HG02870 (cell line): ENCODE results near the gene CHST3.
"Not testable (repeated sequence)": the region's sequence is repeated elsewhere in the genome, so short reads cannot be mapped to it uniquely, and the experiment has no call there.

Experiments
- ATAC-seq: cut with Tn5 transposase; IDR thresholded peaks from one replicate; pipeline ENCODE4 v1.9.1; 2021; ENCODE audit warnings: mild to moderate bottlenecking, moderate library complexity; ENCODE audit not compliant: unreplicated experiment

The CHST3 gene

DNA sequence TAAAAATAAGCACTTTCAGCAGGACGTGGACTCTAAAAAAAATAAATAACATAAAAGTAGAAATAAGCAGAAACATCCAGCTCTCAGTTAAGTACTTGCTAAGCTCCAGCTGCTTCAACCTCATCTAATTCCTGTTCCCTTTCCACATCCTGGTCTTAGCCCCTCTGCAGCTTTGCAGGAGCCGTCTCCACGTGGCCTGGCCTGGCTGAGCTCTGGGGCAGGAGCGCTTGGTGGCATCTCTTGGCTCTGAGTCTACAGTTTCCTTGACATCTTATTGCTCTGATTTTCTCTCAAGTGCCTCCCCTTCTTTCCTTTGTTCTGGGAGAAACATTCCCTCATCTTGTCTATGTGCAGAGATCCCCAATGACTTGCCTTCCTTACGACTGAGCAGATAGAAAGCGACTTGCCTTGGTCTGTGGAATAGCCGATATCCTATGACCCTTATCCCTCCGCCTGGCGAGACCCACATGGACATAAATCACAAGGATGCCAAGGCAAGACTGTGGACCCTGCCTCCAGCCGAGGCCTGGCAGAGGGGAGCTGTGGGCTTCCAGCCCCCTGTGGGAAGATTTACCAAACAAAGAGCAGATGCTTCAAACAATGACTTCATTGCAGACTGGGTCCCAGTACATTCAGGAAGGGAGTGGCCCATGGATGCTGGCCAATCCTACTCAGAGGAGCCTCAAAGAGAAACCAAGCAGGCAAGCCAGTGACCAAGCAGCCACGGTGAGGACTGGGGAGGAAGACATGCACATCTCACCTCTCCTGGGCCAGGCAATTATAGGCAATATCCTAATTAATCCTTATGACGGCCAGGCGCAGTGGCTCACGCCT, 62.3 kb downstream of the CHST3 start:
- ATAC-seq, result no peak

DNA sequence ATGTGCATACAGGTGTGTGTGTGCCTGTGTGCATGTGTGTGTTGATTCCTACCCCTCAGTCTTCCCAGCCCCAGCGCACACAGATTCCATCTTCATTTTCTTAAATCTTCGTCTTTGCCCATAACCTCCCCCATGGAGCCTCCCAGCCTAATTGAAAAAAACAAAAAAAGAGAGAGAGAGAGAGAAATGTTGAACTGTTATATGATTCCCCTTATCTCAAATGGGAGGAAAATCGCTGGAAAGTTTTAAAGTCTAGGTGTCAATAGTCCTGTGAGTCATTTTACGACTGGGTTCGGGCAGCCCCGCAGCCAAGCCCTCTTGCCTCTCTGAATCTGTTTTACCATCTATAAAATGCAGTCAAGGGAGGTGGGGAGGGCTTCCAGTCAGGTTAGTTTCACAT, 63.3 kb downstream of the CHST3 start:
- no peak for ATAC-seq

DNA sequence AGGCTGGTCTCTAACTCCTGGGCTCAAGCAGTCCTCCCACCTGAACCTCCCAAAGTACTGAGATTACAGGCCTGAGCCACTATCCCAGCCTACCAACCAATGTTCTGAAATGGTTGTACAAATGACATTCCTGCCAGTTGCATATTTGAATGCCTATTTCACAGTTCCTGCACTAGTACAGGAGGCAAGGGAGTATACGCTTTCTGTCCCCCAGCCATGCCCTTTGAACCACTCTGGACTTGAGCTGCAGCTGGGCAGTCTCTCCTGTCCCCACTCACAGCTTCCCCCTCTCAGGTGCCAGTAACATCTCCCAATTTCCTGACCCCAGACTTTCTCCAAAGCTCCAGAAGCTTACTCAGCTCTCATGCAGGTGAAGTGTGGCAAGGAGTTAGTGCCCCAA, 65.2 kb downstream of the CHST3 start:
- ATAC-seq, result no peak

- no peak for ATAC-seq
Observed at GRCh38 chr10:72030762-72031543, 66.8 kb downstream of the CHST3 start.

DNA sequence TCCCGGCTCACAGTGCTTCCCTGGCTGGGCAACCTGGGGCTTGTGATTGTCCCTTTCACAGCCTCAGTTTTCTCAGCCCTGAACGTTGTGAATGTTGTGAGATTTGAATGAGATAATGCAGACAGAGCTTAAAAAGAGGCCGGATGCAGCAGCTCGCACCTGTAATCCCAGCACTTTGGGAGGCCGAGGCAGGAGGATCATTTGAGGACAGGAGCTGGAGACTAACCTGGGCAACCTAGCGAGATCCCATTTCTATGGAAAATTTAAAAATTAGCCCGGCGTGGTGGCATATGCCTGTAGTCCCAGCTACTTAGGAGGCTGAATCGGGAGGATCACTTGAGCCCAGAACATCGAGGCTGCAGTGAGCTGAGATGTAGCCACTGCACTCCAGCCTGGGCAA, 67.5 kb downstream of the CHST3 start:
- no peak for ATAC-seq

GRCh38 chr10:72032409-72033162, 68.4 kb downstream of the CHST3 start:
- ATAC-seq, result not testable (repeated sequence)

GRCh38 chr10:72034040-72034499, 69.9 kb downstream of the CHST3 start:
- no peak for ATAC-seq

DNA sequence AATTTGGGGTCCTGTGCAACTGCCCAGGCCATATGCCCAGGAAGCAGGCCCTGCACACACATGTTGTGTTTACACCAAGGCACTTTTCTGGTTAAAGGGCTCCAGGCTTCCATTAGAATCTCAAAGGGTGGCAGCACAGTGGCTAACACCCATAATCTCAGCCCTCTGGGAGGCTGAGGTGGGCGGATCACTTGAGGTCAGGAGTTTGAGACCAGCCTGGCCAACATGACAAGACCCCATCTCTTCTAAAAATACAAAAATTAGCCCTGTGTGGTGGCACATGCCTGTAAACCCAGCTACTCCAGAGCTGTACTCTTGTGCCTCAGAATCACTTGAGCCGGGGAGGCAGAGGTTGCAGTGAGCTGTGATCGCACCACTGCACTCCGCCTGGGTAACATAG, 70.6 kb downstream of the CHST3 start:
- no peak for ATAC-seq

- ATAC-seq, result no peak
Observed at GRCh38 chr10:72035252-72035887, 71.2 kb downstream of the CHST3 start.

DNA sequence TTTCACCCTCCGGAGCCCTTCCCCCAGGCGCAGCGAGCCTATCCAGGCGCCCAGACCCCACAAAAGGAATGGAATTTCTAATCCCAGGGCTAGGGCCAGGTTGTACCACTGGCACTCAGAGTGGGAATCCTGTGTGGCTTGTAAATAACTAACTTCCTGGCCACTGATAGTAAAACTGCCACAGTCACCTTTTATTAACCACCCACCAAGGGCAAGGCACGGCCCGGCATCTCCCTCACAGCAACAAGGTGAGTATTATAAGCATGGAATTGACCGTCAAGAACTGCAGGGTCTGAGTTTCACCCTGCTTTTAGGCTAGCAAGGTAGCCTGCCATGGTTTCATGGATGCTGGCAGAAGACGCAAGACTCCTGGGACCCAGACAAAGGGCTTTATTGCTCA, 73.1 kb downstream of the CHST3 start:
- no peak for ATAC-seq

GRCh38 chr10:72037811-72038210, 73.6 kb downstream of the CHST3 start:
- no peak for ATAC-seq

- ATAC-seq, result no peak
Observed at GRCh38 chr10:72038458-72039001, 74.3 kb downstream of the CHST3 start.

DNA sequence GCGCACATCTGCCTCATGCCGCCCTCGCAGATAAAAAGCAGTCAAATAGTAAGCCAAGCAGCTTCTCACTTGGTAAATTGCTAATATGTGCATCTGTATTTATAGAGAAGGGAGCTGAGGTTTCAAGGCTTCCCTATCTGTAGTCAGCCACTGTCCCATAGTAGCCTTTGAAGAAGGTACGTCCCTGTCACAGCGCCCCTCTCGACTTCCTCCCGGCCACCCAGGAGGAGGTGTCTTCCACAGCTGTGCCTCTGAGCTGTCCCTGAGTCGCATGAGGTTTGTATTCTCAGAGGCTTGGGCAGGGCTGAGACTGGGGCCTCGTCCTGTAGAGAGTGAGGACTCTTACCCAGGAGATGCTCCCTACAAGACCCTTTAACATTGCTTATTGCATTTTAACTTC, 75.2 kb downstream of the CHST3 start:
- no peak for ATAC-seq

DNA sequence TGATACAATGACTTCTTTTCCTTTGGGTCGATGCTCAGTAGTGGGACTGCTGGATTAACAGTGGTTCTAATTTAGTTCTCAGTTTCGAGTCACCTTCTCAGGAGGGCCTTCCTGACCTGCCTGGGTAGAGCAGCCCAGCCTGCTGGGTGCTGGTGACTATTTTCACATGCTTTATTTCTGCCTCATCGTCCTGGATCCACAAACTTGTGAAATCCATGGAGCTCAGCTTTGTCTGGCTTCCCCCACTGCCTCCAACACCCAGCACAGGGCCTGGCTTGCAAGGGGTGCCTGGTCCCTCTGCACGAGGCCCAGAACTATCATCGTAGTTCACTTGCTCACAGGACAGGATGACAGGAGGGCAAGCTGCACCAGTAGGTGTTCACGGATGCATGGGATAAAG, 77.3 kb downstream of the CHST3 start:
- ATAC-seq, result no peak

- ATAC-seq, result no peak
Observed at GRCh38 chr10:72043016-72043834, 79.0 kb downstream of the CHST3 start.

DNA sequence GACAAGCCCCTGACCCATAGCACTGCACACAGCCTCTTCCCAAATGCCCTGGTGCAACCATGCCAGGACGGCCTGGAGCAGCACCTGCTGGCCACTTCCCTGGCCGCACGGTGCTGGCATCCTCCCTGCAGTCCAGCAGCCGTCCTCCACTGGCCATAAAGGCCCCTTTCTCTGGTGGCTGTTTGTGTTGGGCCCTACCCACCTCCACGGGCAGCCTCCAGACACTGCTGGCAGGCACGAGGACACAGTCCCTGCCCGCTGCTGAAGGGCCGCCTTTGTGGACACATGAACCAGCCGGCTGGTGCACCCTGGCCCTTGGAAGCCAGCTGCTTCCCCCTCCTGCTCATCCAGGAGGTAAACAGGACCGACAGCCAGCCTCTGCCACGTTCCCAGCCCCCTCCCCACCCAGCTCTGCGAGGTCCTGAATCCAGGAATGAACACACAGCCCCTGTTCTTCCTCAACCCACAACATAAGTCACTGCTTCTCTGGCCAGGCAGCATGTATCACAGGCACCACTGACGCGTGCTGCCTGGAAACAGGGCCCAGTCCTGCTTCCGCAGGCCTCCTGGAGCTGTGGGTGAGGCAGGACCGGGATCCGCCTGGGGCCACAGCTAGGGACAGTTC, 80.3 kb downstream of the CHST3 start:
- ATAC-seq, result no peak

- no peak for ATAC-seq
Observed at GRCh38 chr10:72045586-72045985, 81.4 kb downstream of the CHST3 start.

DNA sequence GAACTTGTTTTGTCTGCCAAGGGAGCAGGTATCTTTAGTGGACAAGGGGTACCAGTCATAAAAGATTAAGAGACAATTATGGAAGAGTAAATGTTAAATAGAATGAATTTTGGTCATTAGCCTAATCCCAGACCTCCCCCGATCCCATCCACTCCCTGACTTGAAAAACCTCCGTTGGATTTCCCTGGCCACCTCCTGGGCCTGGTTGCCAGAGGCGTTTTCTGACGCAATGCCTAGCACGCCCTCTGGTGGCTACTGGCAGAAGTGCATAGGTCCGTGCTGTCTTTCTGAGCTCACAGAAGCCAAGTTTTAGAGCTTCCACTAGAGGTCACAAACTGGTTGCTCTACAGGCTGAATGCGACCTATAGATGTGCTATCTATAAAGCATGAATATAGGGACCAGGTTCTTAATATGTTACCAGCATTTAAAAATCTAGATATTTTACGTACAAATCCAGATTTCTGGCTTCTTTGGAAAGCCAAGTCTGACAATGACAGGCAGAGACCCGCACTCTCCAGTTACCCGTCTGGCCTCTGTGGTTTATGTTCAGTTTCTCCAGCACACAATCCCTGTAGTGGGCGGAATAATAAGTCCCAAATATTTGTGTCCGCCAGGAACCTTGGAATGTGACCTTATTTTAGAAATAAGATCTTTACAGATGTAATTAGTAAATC, 84.4 kb downstream of the CHST3 start:
- no peak for ATAC-seq

- ATAC-seq, result no peak
Observed at GRCh38 chr10:72049472-72049871, 85.3 kb downstream of the CHST3 start.
